Smooth muscle cell (in vitro differentiated cells): ENCODE measurements around the gene TEX261. TPM values are rescaled to one million over a fixed set of nuclear protein-coding genes. Genes with fewer than 3 reads are reported as not detected.

Experiments
- DNase-seq: peaks from one replicate; lab custom pipeline; 2025; ENCODE audit not compliant: unreplicated experiment; lab: John Stamatoyannopoulos, UW
- H2AFZ ChIP-seq: fragments of 200-600 bp; sonication (generic); 2 replicates; pipeline ENCODE4 v1.6.0; 2016; ENCODE audit warnings: antibody characterized with exemption, low read depth, mild to moderate bottlenecking
- H3F3A ChIP-seq: fragments of 200-600 bp; sonication (generic); 2 replicates; pipeline ENCODE4 v1.6.0; 2017; ENCODE audit warnings: antibody characterized with exemption, low read depth
- H3K27ac ChIP-seq: fragments of 200-600 bp; sonication (generic); 2 replicates; pipeline ENCODE4 v1.5.1; 2016; ENCODE audit warnings: low read depth, mild to moderate bottlenecking
- H3K27me3 ChIP-seq: fragments of 200-600 bp; sonication (generic); 2 replicates; pipeline ENCODE4 v1.6.1; 2016; ENCODE audit warnings: low read depth, mild to moderate bottlenecking
- H3K36me3 ChIP-seq: fragments of 200-600 bp; sonication (generic); 2 replicates; pipeline ENCODE4 v1.5.1; 2016; ENCODE audit warnings: low read depth
- H3K4me1 ChIP-seq: fragments of 200-600 bp; sonication (generic); 2 replicates; pipeline ENCODE4 v1.5.1; 2016; ENCODE audit warnings: low read depth
- H3K4me2 ChIP-seq: fragments of 200-600 bp; sonication (generic); 2 replicates; pipeline ENCODE4 v1.6.0; 2016; ENCODE audit warnings: mild to moderate bottlenecking
- H3K4me3 ChIP-seq: fragments of 200-600 bp; sonication (generic); 2 replicates; pipeline ENCODE4 v1.5.1; 2016; ENCODE audit warnings: mild to moderate bottlenecking
- H3K79me2 ChIP-seq: fragments of 200-600 bp; sonication (generic); 2 replicates; pipeline ENCODE4 v1.6.0; 2016; ENCODE audit warnings: low read depth, mild to moderate bottlenecking
- H3K9ac ChIP-seq: fragments of 200-600 bp; sonication (generic); 2 replicates; pipeline ENCODE4 v1.6.0; 2016; ENCODE audit warnings: low read depth
- H3K9me3 ChIP-seq: fragments of 200-600 bp; sonication (generic); replicated peaks from 2 replicates; pipeline ENCODE4 v1.5.1; 2016; ENCODE audit warnings: low read depth
- H4K20me1 ChIP-seq: fragments of 200-600 bp; sonication (generic); 2 replicates; pipeline ENCODE4 v1.6.0; 2016; ENCODE audit warnings: low read depth
- WGBS: methylation state at CpG from one replicate; pipeline ENCODE4 v1.1.7; 2016; ENCODE audit warnings: low lambda C conversion rate; 5-methylcytosine and 5-hydroxymethylcytosine counted together
- polyA plus RNA-seq: library from polyadenylated mRNA; unstranded; fragments of >200 nt; fragmentation: Nextera tagmentation; extraction: Ambion mirVana; gene quantifications from 2 replicates; pipeline ENCODE4 v1.2.1, GENCODE V29; 2016
- total RNA-seq: library from RNA; depleted of rRNA; stranded (reverse); fragments of >200 nt; gene quantifications from 2 replicates; pipeline ENCODE4 v1.2.3, GENCODE V29; 2014
- TF ChIP-seq, protein P1 (sequence below): fragments of 200-600 bp; sonication (generic); IDR thresholded peaks from 2 replicates; pipeline ENCODE4 v1.5.1; 2017; ENCODE audit warnings: borderline replicate concordance, mild to moderate bottlenecking, antibody characterized with exemption; ENCODE audit not compliant: insufficient read depth, poor library complexity, severe bottlenecking

The TEX261 gene
- total and polyA plus RNA-seq, 2 experiments from 2014 or later = 29.3 to 35.2 TPM

DNA sequence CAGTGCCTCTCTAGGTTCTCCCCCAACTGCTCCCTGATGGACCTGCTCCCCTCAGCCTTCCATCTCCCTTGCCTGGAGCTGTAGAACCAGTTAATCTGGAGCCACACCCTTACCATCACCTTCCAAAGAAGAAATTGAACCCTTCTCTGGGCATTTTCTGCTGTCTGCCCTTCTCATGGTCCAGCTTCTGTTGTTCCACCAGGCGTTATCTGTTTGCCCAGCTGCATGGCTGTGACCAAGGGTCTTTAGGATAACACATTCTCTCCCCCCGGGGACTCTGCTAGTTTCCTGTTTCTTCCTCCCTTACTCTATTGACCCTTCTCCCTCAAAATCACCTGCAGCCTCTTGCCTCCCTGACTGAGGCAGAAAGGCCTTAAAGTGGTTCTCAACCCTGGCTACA is 19.4 kb downstream of the TEX261 start:
- Histone ChIP-seq H3K9me3 (no peaks in the 10 kb centered on the region), H3K4me3 (no peak overlapping the region), H3K4me2 (no peak overlapping the region), H3K27me3 (peaks cover 23% of the 10 kb centered on the region), H3F3A (no peaks in the 10 kb centered on the region), H3K79me2 (no peaks in the 10 kb centered on the region), H3K36me3 (no peaks in the 10 kb centered on the region), H4K20me1 (no peaks in the 10 kb centered on the region), H3K27ac (no peak overlapping the region), H3K9ac (no peak overlapping the region), H2AFZ (no peak overlapping the region), H3K4me1 (peaks cover 14% of the 10 kb centered on the region)
- TF ChIP-seq, protein P1, sequence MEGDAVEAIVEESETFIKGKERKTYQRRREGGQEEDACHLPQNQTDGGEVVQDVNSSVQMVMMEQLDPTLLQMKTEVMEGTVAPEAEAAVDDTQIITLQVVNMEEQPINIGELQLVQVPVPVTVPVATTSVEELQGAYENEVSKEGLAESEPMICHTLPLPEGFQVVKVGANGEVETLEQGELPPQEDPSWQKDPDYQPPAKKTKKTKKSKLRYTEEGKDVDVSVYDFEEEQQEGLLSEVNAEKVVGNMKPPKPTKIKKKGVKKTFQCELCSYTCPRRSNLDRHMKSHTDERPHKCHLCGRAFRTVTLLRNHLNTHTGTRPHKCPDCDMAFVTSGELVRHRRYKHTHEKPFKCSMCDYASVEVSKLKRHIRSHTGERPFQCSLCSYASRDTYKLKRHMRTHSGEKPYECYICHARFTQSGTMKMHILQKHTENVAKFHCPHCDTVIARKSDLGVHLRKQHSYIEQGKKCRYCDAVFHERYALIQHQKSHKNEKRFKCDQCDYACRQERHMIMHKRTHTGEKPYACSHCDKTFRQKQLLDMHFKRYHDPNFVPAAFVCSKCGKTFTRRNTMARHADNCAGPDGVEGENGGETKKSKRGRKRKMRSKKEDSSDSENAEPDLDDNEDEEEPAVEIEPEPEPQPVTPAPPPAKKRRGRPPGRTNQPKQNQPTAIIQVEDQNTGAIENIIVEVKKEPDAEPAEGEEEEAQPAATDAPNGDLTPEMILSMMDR = no peak
- no peak for DNase-seq
- 82% methylated on average over 2 of the region's 2 CpGs for WGBS

DNA sequence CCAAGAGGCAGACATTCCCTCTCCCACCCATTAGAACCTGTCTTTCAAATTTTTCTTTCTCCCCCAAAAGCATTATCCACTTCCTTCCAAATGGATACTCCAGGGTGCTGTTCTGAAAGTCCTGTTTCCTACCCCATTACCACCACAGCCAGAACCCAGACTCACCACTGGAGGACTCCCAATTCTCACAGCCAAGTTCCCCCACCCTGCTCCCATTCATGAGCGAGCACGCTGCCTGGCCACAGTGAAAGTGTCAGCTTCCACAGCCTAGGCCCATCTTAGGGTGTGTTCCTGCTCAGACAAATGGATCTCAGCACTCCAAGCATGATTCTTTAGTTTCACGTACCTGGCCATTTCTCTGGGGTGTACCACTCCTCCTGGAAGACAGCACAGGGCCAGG is 20.1 kb downstream of the TEX261 start:
- H3K36me3 ChIP-seq = no peaks in the 10 kb centered on the region
- no peaks in the 10 kb centered on the region for H4K20me1 ChIP-seq
- peaks cover 30% of the 10 kb centered on the region for H3K27me3 ChIP-seq
- no peak for DNase-seq
- no peak overlapping the region for H3K27ac ChIP-seq
- H3K9ac ChIP-seq = no peak overlapping the region
- 94% methylated on average over 3 of the region's 3 CpGs for WGBS
- no peak overlapping the region for H2AFZ ChIP-seq
- H3K4me3 ChIP-seq = no peak overlapping the region
- TF ChIP-seq, protein P1 = no peak
- H3K4me1 ChIP-seq = peaks cover 14% of the 10 kb centered on the region
- H3F3A ChIP-seq = no peaks in the 10 kb centered on the region
- no peak overlapping the region for H3K4me2 ChIP-seq
- H3K9me3 ChIP-seq = no peaks in the 10 kb centered on the region
- no peaks in the 10 kb centered on the region for H3K79me2 ChIP-seq

DNA sequence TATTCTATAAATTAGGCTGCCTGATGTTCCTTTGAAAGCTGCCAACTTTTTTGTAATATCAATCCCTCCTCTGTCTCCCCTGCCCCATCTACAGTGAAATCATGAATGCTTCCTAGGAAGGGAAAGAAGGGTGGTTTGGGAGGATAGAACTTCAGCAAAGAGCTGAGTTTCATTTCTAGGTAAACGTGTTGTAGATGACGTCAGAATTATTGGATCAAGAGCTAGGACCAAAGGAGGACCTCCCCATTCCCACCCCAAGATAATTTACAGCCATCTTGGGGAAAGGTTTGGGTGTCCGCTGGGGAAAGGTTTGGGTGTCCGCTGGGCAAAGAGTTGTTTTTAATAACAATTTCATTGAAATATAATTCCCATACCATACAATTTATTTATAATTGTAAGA is 27.5 kb downstream of the TEX261 start:
- no peak overlapping the region for H3K4me3 ChIP-seq
- no peak overlapping the region for H3K9ac ChIP-seq
- no peak for DNase-seq
- H3K27ac ChIP-seq = no peak overlapping the region
- no peak overlapping the region for H2AFZ ChIP-seq
- H3K9me3 ChIP-seq = no peaks in the 10 kb centered on the region
- TF ChIP-seq, protein P1 = no peak
- H3K4me1 ChIP-seq = no peaks in the 10 kb centered on the region
- H3K36me3 ChIP-seq = no peaks in the 10 kb centered on the region
- H3K4me2 ChIP-seq = no peak overlapping the region
- H4K20me1 ChIP-seq = no peaks in the 10 kb centered on the region
- no peaks in the 10 kb centered on the region for H3K79me2 ChIP-seq
- 68% methylated on average over 4 of the region's 4 CpGs for WGBS
- peaks cover 93% of the 10 kb centered on the region for H3K27me3 ChIP-seq
- H3F3A ChIP-seq = no peaks in the 10 kb centered on the region

DNA sequence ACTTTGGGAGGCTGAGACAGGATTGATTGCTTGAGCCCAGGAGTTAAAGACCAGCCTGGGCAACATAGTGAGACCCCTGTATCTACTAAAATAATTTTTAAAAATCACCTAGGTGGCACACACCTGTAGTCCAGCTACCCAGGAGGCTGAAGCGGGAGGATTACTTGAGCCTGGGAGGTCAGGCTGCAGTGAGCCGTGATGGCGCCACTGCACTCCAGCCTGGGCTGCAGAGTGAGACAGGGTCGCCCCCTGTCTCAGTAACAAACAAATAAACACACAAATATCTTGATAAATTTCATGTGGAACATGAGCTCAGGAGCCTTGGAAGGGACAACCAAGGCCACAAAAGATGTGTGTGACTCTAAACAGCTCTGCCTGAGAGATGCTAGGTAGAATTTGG is 28.0 kb downstream of the TEX261 start:
- no peaks in the 10 kb centered on the region for H3K4me1 ChIP-seq
- H4K20me1 ChIP-seq = no peaks in the 10 kb centered on the region
- no peaks in the 10 kb centered on the region for H3K36me3 ChIP-seq
- no peaks in the 10 kb centered on the region for H3F3A ChIP-seq
- H3K79me2 ChIP-seq = no peaks in the 10 kb centered on the region
- H3K27ac ChIP-seq = no peak overlapping the region
- no peak overlapping the region for H3K4me2 ChIP-seq
- TF ChIP-seq, protein P1 = no peak
- WGBS = 62% methylated on average over 4 of the region's 4 CpGs
- no peaks in the 10 kb centered on the region for H3K9me3 ChIP-seq
- no peak overlapping the region for H3K4me3 ChIP-seq
- peaks cover 93% of the 10 kb centered on the region for H3K27me3 ChIP-seq
- H2AFZ ChIP-seq = no peak overlapping the region
- no peak for DNase-seq
- no peak overlapping the region for H3K9ac ChIP-seq
